Measurements from ENCODE around the gene CANX.

The CANX gene

DNA sequence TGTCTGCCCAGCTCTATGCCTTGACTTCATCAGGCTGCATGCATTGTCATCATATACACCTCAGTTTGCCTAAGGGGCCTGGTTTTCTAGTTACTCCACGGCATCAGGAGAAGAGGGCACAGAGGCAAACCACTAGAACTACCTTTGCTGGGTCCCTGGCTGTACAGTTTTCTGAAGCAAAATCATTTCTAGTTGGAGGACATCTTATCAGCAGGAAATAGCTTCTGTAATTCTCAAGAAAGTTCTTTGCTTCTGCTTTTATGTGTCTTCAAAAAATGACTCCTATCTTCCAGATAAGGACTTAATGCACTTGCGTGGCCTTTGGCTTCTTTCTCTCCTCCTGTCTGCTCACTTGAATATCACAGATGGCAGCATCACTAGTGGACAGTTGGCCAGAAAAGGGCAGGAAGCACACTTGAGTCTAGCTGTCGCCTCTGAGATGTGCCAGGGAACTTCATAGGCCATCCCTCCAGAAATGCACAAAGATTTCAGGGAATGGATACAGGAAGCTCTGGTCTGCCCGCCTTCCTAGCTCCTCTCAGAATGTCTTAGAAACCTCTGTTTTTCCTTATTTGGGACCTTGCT lies 72.6 kb downstream of the CANX start:
- TF ChIP-seq NFIC (IDR thresholded peaks at IDR 0.05): no peak
- TF ChIP-seq EP300 (IDR thresholded peaks at IDR 0.05; ENCODE audit: borderline replicate concordance): no peak
- TF ChIP-seq, protein P1, sequence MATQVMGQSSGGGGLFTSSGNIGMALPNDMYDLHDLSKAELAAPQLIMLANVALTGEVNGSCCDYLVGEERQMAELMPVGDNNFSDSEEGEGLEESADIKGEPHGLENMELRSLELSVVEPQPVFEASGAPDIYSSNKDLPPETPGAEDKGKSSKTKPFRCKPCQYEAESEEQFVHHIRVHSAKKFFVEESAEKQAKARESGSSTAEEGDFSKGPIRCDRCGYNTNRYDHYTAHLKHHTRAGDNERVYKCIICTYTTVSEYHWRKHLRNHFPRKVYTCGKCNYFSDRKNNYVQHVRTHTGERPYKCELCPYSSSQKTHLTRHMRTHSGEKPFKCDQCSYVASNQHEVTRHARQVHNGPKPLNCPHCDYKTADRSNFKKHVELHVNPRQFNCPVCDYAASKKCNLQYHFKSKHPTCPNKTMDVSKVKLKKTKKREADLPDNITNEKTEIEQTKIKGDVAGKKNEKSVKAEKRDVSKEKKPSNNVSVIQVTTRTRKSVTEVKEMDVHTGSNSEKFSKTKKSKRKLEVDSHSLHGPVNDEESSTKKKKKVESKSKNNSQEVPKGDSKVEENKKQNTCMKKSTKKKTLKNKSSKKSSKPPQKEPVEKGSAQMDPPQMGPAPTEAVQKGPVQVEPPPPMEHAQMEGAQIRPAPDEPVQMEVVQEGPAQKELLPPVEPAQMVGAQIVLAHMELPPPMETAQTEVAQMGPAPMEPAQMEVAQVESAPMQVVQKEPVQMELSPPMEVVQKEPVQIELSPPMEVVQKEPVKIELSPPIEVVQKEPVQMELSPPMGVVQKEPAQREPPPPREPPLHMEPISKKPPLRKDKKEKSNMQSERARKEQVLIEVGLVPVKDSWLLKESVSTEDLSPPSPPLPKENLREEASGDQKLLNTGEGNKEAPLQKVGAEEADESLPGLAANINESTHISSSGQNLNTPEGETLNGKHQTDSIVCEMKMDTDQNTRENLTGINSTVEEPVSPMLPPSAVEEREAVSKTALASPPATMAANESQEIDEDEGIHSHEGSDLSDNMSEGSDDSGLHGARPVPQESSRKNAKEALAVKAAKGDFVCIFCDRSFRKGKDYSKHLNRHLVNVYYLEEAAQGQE (IDR thresholded peaks at IDR 0.05; ENCODE audit: low read depth): no peak
- no peak for TF ChIP-seq TCF12 (IDR thresholded peaks at IDR 0.05; ENCODE audit: low read depth)
- no peak for TF ChIP-seq RAD21 (IDR thresholded peaks at IDR 0.05; ENCODE audit: low read depth)
- no peak for TF ChIP-seq TEAD4 (IDR thresholded peaks at IDR 0.05)
- TF ChIP-seq CREB1 (IDR thresholded peaks at IDR 0.05; ENCODE audit: low read depth): no peak
- no peak for TF ChIP-seq ZBTB7A (IDR thresholded peaks at IDR 0.05; ENCODE audit: low read depth)
- TF ChIP-seq, protein P2, sequence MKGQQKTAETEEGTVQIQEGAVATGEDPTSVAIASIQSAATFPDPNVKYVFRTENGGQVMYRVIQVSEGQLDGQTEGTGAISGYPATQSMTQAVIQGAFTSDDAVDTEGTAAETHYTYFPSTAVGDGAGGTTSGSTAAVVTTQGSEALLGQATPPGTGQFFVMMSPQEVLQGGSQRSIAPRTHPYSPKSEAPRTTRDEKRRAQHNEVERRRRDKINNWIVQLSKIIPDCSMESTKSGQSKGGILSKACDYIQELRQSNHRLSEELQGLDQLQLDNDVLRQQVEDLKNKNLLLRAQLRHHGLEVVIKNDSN (IDR thresholded peaks at IDR 0.05): no peak
- TF ChIP-seq, protein P3, sequence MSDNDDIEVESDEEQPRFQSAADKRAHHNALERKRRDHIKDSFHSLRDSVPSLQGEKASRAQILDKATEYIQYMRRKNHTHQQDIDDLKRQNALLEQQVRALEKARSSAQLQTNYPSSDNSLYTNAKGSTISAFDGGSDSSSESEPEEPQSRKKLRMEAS (IDR thresholded peaks at IDR 0.05): no peak
- TF ChIP-seq EGR1 (IDR thresholded peaks at IDR 0.05): no peak
- no peak for TF ChIP-seq YY1 (IDR thresholded peaks at IDR 0.05; ENCODE audit: low read depth)

DNA sequence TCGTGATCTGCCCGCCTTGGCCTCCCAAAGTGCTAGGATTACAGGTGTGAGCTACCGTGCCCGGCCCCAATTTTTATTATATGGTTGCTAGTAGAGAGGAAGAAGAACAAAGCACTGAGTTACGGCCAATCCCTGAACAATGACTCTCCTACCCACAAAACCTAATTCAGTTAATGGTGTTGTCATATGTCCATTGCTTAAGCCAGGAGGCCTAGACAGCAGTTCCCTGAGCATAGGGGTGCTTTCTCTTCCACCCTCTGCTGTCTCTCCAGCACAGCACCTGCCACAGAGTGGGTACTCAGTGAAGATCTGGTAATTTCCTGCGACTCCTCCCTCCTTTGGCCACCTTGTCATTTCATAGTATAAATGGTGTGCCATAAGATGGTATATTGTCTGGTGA lies 73.6 kb downstream of the CANX start:
- TF ChIP-seq, protein P1 (IDR thresholded peaks at IDR 0.05; ENCODE audit: low read depth): no peak
- no peak for TF ChIP-seq TAF1 (IDR thresholded peaks at IDR 0.05; ENCODE audit: low read depth)
- TF ChIP-seq, protein P3 (IDR thresholded peaks at IDR 0.05): no peak
- TF ChIP-seq NFIC (IDR thresholded peaks at IDR 0.05): no peak
- TF ChIP-seq TCF12 (IDR thresholded peaks at IDR 0.05; ENCODE audit: low read depth): no peak
- TF ChIP-seq EGR1 (IDR thresholded peaks at IDR 0.05): no peak
- TF ChIP-seq, protein P2 (IDR thresholded peaks at IDR 0.05): no peak
- TF ChIP-seq EP300 (IDR thresholded peaks at IDR 0.05; ENCODE audit: borderline replicate concordance): no peak
- no peak for TF ChIP-seq RAD21 (IDR thresholded peaks at IDR 0.05; ENCODE audit: low read depth)
- no peak for TF ChIP-seq CEBPB (IDR thresholded peaks at IDR 0.05)
- no peak for TF ChIP-seq ZBTB7A (IDR thresholded peaks at IDR 0.05; ENCODE audit: low read depth)
- TF ChIP-seq CREB1 (IDR thresholded peaks at IDR 0.05; ENCODE audit: low read depth): no peak
- no peak for TF ChIP-seq YY1 (IDR thresholded peaks at IDR 0.05; ENCODE audit: low read depth)
- no peak for TF ChIP-seq TEAD4 (IDR thresholded peaks at IDR 0.05)
- no peak for TF ChIP-seq FOXM1 (IDR thresholded peaks at IDR 0.05; ENCODE audit: borderline replicate concordance, low read depth)

DNA sequence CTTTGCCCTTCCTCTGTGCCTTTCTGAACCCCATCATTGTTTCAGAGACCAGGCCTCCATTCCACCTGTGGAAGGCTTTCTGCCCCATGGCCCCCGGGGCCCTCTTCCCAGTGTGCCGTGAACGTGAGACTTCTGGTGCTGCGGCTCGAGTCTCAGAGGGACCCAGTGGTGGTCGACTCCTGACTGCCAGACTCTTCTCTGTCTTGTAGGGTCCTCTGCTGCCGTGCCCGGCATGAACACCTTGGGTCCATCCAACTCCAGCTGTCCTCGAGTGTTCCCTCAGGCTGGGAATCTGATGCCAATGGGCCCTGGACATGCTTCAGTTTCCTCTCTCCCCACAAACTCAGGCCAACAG lies 74.9 kb downstream of the CANX start:
- TF ChIP-seq, protein P1 (IDR thresholded peaks at IDR 0.05; ENCODE audit: low read depth): no peak
- no peak for TF ChIP-seq ZBTB7A (IDR thresholded peaks at IDR 0.05; ENCODE audit: low read depth)
- TF ChIP-seq, protein P3 (IDR thresholded peaks at IDR 0.05): no peak
- TF ChIP-seq NFIC (IDR thresholded peaks at IDR 0.05): no peak
- no peak for TF ChIP-seq TEAD4 (IDR thresholded peaks at IDR 0.05)
- TF ChIP-seq TCF12 (IDR thresholded peaks at IDR 0.05; ENCODE audit: low read depth): no peak
- no peak for TF ChIP-seq CEBPB (IDR thresholded peaks at IDR 0.05)
- TF ChIP-seq EP300 (IDR thresholded peaks at IDR 0.05; ENCODE audit: borderline replicate concordance): no peak
- no peak for TF ChIP-seq YY1 (IDR thresholded peaks at IDR 0.05; ENCODE audit: low read depth)
- no peak for TF ChIP-seq CREB1 (IDR thresholded peaks at IDR 0.05; ENCODE audit: low read depth)
- TF ChIP-seq FOXM1 (IDR thresholded peaks at IDR 0.05; ENCODE audit: borderline replicate concordance, low read depth): no peak
- TF ChIP-seq EGR1 (IDR thresholded peaks at IDR 0.05): no peak
- TF ChIP-seq, protein P2 (IDR thresholded peaks at IDR 0.05): no peak
- no peak for TF ChIP-seq RAD21 (IDR thresholded peaks at IDR 0.05; ENCODE audit: low read depth)
- no peak for TF ChIP-seq TAF1 (IDR thresholded peaks at IDR 0.05; ENCODE audit: low read depth)
